ENCODE results near the gene OR5I1.

DNA sequence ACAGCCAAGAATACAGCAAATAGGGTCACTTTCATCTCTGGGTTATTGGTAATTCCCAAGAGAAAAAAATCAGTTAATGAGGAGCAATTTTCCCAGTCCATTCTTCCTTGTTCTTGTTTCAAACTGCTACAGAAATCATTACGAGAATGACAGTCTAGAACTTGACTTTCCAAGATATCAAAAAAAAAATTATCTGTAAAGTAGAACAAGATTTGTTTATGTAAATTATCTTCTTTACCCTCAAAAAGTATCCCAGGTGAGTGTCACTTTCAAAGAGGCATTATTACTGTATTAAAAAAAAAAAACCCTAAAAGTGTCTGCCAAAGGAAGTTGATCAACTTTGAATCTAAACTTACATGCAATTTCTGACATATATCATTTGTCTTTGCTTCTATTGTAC lies 21.7 kb downstream of the OR5I1 start, which contains the start of gene OR5W2:
- TF ChIP-seq POLR2AphosphoS5 (IDR thresholded peaks at IDR 0.05; ENCODE audit: insufficient read depth in 1 of 2, low read depth in 1 of 2): no peak
- TF ChIP-seq, protein P1, sequence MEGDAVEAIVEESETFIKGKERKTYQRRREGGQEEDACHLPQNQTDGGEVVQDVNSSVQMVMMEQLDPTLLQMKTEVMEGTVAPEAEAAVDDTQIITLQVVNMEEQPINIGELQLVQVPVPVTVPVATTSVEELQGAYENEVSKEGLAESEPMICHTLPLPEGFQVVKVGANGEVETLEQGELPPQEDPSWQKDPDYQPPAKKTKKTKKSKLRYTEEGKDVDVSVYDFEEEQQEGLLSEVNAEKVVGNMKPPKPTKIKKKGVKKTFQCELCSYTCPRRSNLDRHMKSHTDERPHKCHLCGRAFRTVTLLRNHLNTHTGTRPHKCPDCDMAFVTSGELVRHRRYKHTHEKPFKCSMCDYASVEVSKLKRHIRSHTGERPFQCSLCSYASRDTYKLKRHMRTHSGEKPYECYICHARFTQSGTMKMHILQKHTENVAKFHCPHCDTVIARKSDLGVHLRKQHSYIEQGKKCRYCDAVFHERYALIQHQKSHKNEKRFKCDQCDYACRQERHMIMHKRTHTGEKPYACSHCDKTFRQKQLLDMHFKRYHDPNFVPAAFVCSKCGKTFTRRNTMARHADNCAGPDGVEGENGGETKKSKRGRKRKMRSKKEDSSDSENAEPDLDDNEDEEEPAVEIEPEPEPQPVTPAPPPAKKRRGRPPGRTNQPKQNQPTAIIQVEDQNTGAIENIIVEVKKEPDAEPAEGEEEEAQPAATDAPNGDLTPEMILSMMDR (IDR thresholded peaks at IDR 0.05): no peak

Data from vagina (tissue), 2 donors.